NCI-H446 (cell line): ENCODE data around the gene AP4E1.
"Not testable (repeated sequence)": the region's sequence is repeated elsewhere in the genome, so short reads cannot be mapped to it uniquely, and the experiment has no call there.

ENCODE experiments used
- DNase-seq, 2 experiments: peaks; one replicate each; lab custom pipeline; 2025; lab: John Stamatoyannopoulos, UW

The AP4E1 gene

GRCh38 chr15:50889589-50889988 is 18.9 kb upstream of the AP4E1 start:
- no peak for DNase-seq

- no peak for DNase-seq
These were observed 17.7 kb upstream of the AP4E1 start for GRCh38 chr15:50890751-50891150.

- DNase-seq, result no peak
These were observed 17.3 kb upstream of the AP4E1 start for GRCh38 chr15:50891159-50891558.

- no peak for DNase-seq
These were observed 14.5 kb upstream of the AP4E1 start for GRCh38 chr15:50893976-50894375.

GRCh38 chr15:50901390-50901789 is 7.1 kb upstream of the AP4E1 start:
- DNase-seq, result not testable (repeated sequence)

- no peak for DNase-seq
These were observed 4.3 kb upstream of the AP4E1 start for GRCh38 chr15:50904211-50904610.

GRCh38 chr15:50905055-50905454 is 3.4 kb upstream of the AP4E1 start:
- DNase-seq, result no peak

- no peak for DNase-seq
These were observed 1.4 kb upstream of the AP4E1 start for GRCh38 chr15:50906954-50907600.

- peak in 1 of 2 experiments; percentile 40 for DNase-seq
These were observed 778 bp upstream of the AP4E1 start for GRCh38 chr15:50907601-50908208.

GRCh38 chr15:50909010-50909317 is 481 bp downstream of the AP4E1 start:
- no peak for DNase-seq

- DNase-seq, result not testable (repeated sequence)
These were observed 1.9 kb downstream of the AP4E1 start for GRCh38 chr15:50910426-50910795.

GRCh38 chr15:50911001-50911400 is 2.5 kb downstream of the AP4E1 start:
- DNase-seq, result no peak

- DNase-seq, result no peak
These were observed 3.1 kb downstream of the AP4E1 start for GRCh38 chr15:50911621-50912020.

- no peak for DNase-seq
These were observed 7.9 kb downstream of the AP4E1 start for GRCh38 chr15:50916400-50916799.

- not testable (repeated sequence) for DNase-seq
These were observed 10.9 kb downstream of the AP4E1 start for GRCh38 chr15:50919359-50919758.

GRCh38 chr15:50925281-50925680 is 16.8 kb downstream of the AP4E1 start:
- DNase-seq, result no peak

- no peak for DNase-seq
These were observed 20.6 kb downstream of the AP4E1 start for GRCh38 chr15:50929062-50929461.

GRCh38 chr15:50930792-50931191 is 22.3 kb downstream of the AP4E1 start:
- DNase-seq, result no peak

GRCh38 chr15:50933341-50933740 is 24.9 kb downstream of the AP4E1 start:
- DNase-seq, result no peak

GRCh38 chr15:50938525-50938924 is 30.0 kb downstream of the AP4E1 start:
- DNase-seq, result no peak

- DNase-seq, result no peak
These were observed 31.4 kb downstream of the AP4E1 start for GRCh38 chr15:50939911-50940310.

GRCh38 chr15:50940506-50940905 is 32.0 kb downstream of the AP4E1 start:
- peak in 1 of 2 experiments; percentile 23 for DNase-seq

GRCh38 chr15:50943638-50944037 is 35.2 kb downstream of the AP4E1 start:
- DNase-seq, result no peak

GRCh38 chr15:50944672-50945071 is 36.2 kb downstream of the AP4E1 start:
- no peak for DNase-seq
